ENCODE data around the gene MT3.

The MT3 gene

GRCh38 chr16:56606071-56606475 lies 16.7 kb downstream of the MT3 start:
- no peak for TF ChIP-seq CTCF (IDR thresholded peaks at IDR 0.05; ENCODE audit: extremely low read depth, missing control alignments)
- no peak for DNase-seq (ENCODE audit: low spot score)

- TF ChIP-seq CTCF (IDR thresholded peaks at IDR 0.05; ENCODE audit: extremely low read depth, missing control alignments): no peak
- no peak for DNase-seq (ENCODE audit: low spot score)
Observed at GRCh38 chr16:56606476-56607108, 17.3 kb downstream of the MT3 start.

- no peak for DNase-seq (ENCODE audit: low spot score)
- TF ChIP-seq CTCF (IDR thresholded peaks at IDR 0.05; ENCODE audit: extremely low read depth, missing control alignments): no peak
Observed at GRCh38 chr16:56607109-56607618, 17.8 kb downstream of the MT3 start.

- DNase-seq (ENCODE audit: low spot score): no peak
- TF ChIP-seq CTCF (IDR thresholded peaks at IDR 0.05; ENCODE audit: extremely low read depth, missing control alignments): no peak
Observed at GRCh38 chr16:56607675-56608042, 18.3 kb downstream of the MT3 start.

- TF ChIP-seq CTCF (IDR thresholded peaks at IDR 0.05; ENCODE audit: extremely low read depth, missing control alignments): no peak
- peak; percentile 96 for DNase-seq (ENCODE audit: low spot score)
Observed at GRCh38 chr16:56608043-56608875, 18.9 kb downstream of the MT3 start, which contains the start of gene MT2A. TSS of gene MT2A (plus strand) at chr16:56608584. CDS start at chr16:56608656, 72 bp downstream.

GRCh38 chr16:56608876-56609462 lies 19.6 kb downstream of the MT3 start:
- DNase-seq (ENCODE audit: low spot score): no peak
- TF ChIP-seq CTCF (IDR thresholded peaks at IDR 0.05; ENCODE audit: extremely low read depth, missing control alignments): no peak

- TF ChIP-seq CTCF (IDR thresholded peaks at IDR 0.05; ENCODE audit: extremely low read depth, missing control alignments): no peak
- DNase-seq (ENCODE audit: low spot score): peak; percentile 84
Observed at GRCh38 chr16:56609463-56609921, 20.2 kb downstream of the MT3 start.
